Neuronal stem cell (in vitro differentiated cells): ENCODE results near the gene ADGRA3.

Source experiments
- DNase-seq: peaks from one replicate; pipeline ENCODE4 v3.0.0-alpha.2; 2013; ENCODE audit warnings: low spot score
- H2AFZ ChIP-seq: one replicate; pipeline ENCODE4 v1.6.1; 2013; ENCODE audit warnings: mild to moderate bottlenecking, low read length, inconsistent platforms
- H2AK5ac ChIP-seq: 2 replicates; pipeline ENCODE4 v1.6.1; 2013; ENCODE audit warnings: low read depth, mild to moderate bottlenecking, inconsistent platforms, low read length, moderate library complexity, mixed read lengths
- H2BK120ac ChIP-seq: 2 replicates; pipeline ENCODE4 v1.6.1; 2013; ENCODE audit warnings: low read depth, mild to moderate bottlenecking, inconsistent platforms, low read length, moderate library complexity, mixed read lengths
- H2BK12ac ChIP-seq: one replicate; pipeline ENCODE4 v1.6.1; 2013; ENCODE audit warnings: low read length, inconsistent platforms
- H2BK15ac ChIP-seq: 2 replicates; pipeline ENCODE4 v1.6.1; 2013; ENCODE audit warnings: mild to moderate bottlenecking, low read length, inconsistent platforms, mixed read lengths
- H2BK5ac ChIP-seq: one replicate; pipeline ENCODE4 v1.6.1; 2013; ENCODE audit warnings: inconsistent platforms, mild to moderate bottlenecking, low read length, moderate library complexity
- H3K14ac ChIP-seq: one replicate; pipeline ENCODE4 v1.6.1; 2013; ENCODE audit warnings: low read length, inconsistent platforms
- H3K18ac ChIP-seq: 2 replicates; pipeline ENCODE4 v1.6.1; 2013; ENCODE audit warnings: low read length, inconsistent platforms
- H3K23ac ChIP-seq: 2 replicates; pipeline ENCODE4 v1.6.1; 2013; ENCODE audit warnings: low read depth, mild to moderate bottlenecking, mixed read lengths, low read length, inconsistent platforms; ENCODE audit not compliant: poor library complexity
- H3K27ac ChIP-seq: replicated peaks from 3 replicates; pipeline ENCODE4 v1.5.1; 2013; ENCODE audit warnings: low read length, inconsistent platforms
- H3K27me3 ChIP-seq, 3 experiments: 2 replicates each; pipeline ENCODE4 v1.6.1; 2013; ENCODE audit warnings: low read length in 3 of 3, mild to moderate bottlenecking in 2 of 3, inconsistent platforms in 1 of 3, low read depth in 1 of 3, mixed read lengths in 1 of 3, moderate library complexity in 1 of 3; ENCODE audit not compliant: control insufficient read depth in 3 of 3, insufficient read depth in 3 of 3
- H3K36me3 ChIP-seq, 2 donors: replicated peaks in 1 of 2; 2 replicates each; pipeline ENCODE4 v1.6.1; 2013; ENCODE audit warnings: low read length in 2 of 2; ENCODE audit not compliant: control insufficient read depth in 2 of 2, insufficient read depth in 2 of 2
- H3K4ac ChIP-seq: 2 replicates; pipeline ENCODE4 v1.6.1; 2013; ENCODE audit warnings: inconsistent platforms, mild to moderate bottlenecking, low read length, moderate library complexity
- H3K4me1 ChIP-seq, 2 donors: 1 replicate in 1 of 2; 2 replicates in 1 of 2; pipeline ENCODE4 v1.6.1; 2013; ENCODE audit warnings: low read length in 2 of 2, low read depth in 1 of 2; ENCODE audit not compliant: control insufficient read depth in 2 of 2, insufficient read depth in 1 of 2
- H3K4me2 ChIP-seq: one replicate; pipeline ENCODE4 v1.6.1; 2013; ENCODE audit warnings: mild to moderate bottlenecking, low read length, inconsistent platforms; ENCODE audit not compliant: insufficient read depth, poor library complexity, severe bottlenecking
- H3K4me3 ChIP-seq, 2 donors: 2 replicates each; pipeline ENCODE4 v1.5.1; 2013; ENCODE audit warnings: low read length in 2 of 2, mild to moderate bottlenecking in 2 of 2, inconsistent platforms in 1 of 2, moderate library complexity in 1 of 2
- H3K79me1 ChIP-seq: one replicate; pipeline ENCODE4 v1.6.1; 2013; ENCODE audit warnings: low read depth, mild to moderate bottlenecking, inconsistent platforms, low read length, moderate library complexity
- H3K9ac ChIP-seq: one replicate; pipeline ENCODE4 v1.6.1; 2013; ENCODE audit warnings: mild to moderate bottlenecking, low read depth, low read length, inconsistent platforms; ENCODE audit not compliant: poor library complexity
- H3K9me3 ChIP-seq, 2 donors: replicated peaks in 1 of 2; 2 replicates each; pipeline versions ENCODE3 to v1.6.1; 2013; ENCODE audit warnings: low read length in 2 of 2, mild to moderate bottlenecking in 2 of 2, inconsistent platforms in 1 of 2, low read depth in 1 of 2, mixed read lengths in 1 of 2, moderate library complexity in 1 of 2; ENCODE audit not compliant: control insufficient read depth in 2 of 2, insufficient read depth in 1 of 2
- H4K8ac ChIP-seq: one replicate; pipeline ENCODE4 v1.6.1; 2013; ENCODE audit warnings: low read depth, mild to moderate bottlenecking, inconsistent platforms, low read length, moderate library complexity
- H4K91ac ChIP-seq: one replicate; pipeline ENCODE4 v1.6.1; 2013; ENCODE audit warnings: low read length, low read depth, mild to moderate bottlenecking, inconsistent platforms; ENCODE audit not compliant: poor library complexity
- WGBS, 2 donors: extraction: QIAGEN DNeasy Blood & Tissue Kit; methylation state at CpG; one replicate each; pipeline ENCODE4 v1.1.7; 2013; ENCODE audit warnings: missing lambda C conversion rate in 2 of 2, mixed read lengths in 1 of 2; ENCODE audit not compliant: insufficient read length in 2 of 2, insufficient replicate concordance in 1 of 2; ENCODE audit errors: extremely low coverage in 2 of 2; 5-methylcytosine and 5-hydroxymethylcytosine counted together

Gene ADGRA3

GRCh38 chr4:22539251-22539650 is 23.4 kb upstream of the ADGRA3 start:
- Histone ChIP-seq H2BK120ac (no peak overlapping the region), H3K4ac (no peak overlapping the region), H4K91ac (no peak overlapping the region), H3K79me1 (no peaks in the 10 kb centered on the region), H3K23ac (no peak overlapping the region), H2BK12ac (no peak overlapping the region), H3K9me3 (peaks cover 0 to 9% of the 10 kb centered on the region in 2 donors), H3K14ac (no peak overlapping the region), H3K18ac (no peak overlapping the region), H4K8ac (no peak overlapping the region), H2BK5ac (no peak overlapping the region), H3K27ac (no peak overlapping the region), H3K36me3 (no peaks in the 10 kb centered on the region), H3K9ac (no peak overlapping the region), H3K4me1 (no peaks in the 10 kb centered on the region), H2AK5ac (no peak overlapping the region), H2AFZ (no peak overlapping the region), H3K27me3 (no peaks in the 10 kb centered on the region), H3K4me3 (no peak overlapping the region), H3K4me2 (no peak overlapping the region), H2BK15ac (no peak overlapping the region)
- WGBS, 2 donors, result no CpG with 5 or more reads among the region's 2 CpGs
- no peak for DNase-seq

GRCh38 chr4:22537864-22538263 is 22.0 kb upstream of the ADGRA3 start:
- Histone ChIP-seq H3K9ac (no peak overlapping the region), H3K23ac (no peak overlapping the region), H2BK120ac (no peak overlapping the region), H3K4me1 (no peaks in the 10 kb centered on the region), H2BK12ac (no peak overlapping the region), H3K27ac (no peak overlapping the region), H3K4me2 (no peak overlapping the region), H3K4ac (no peak overlapping the region), H2BK15ac (no peak overlapping the region), H2BK5ac (no peak overlapping the region), H4K8ac (no peak overlapping the region), H2AFZ (no peak overlapping the region), H3K36me3 (no peaks in the 10 kb centered on the region), H3K18ac (no peak overlapping the region), H4K91ac (no peak overlapping the region), H2AK5ac (no peak overlapping the region), H3K79me1 (no peaks in the 10 kb centered on the region), H3K27me3 (no peaks in the 10 kb centered on the region), H3K14ac (no peak overlapping the region), H3K9me3 (peaks cover 0 to 14% of the 10 kb centered on the region in 2 donors), H3K4me3 (no peak overlapping the region)
- DNase-seq, result no peak

- Histone ChIP-seq H3K23ac (no peak overlapping the region), H3K27ac (no peak overlapping the region), H3K27me3 (no peaks in the 10 kb centered on the region), H3K9me3 (peaks cover 0 to 21% of the 10 kb centered on the region in 2 donors), H2BK5ac (no peak overlapping the region), H2AFZ (no peak overlapping the region), H2AK5ac (no peak overlapping the region), H3K14ac (no peak overlapping the region), H4K8ac (no peak overlapping the region), H3K4me1 (no peaks in the 10 kb centered on the region), H3K18ac (no peak overlapping the region), H3K4ac (no peak overlapping the region), H4K91ac (no peak overlapping the region), H3K9ac (no peak overlapping the region), H3K36me3 (no peaks in the 10 kb centered on the region), H2BK12ac (no peak overlapping the region), H2BK15ac (no peak overlapping the region), H3K4me2 (no peak overlapping the region), H2BK120ac (no peak overlapping the region), H3K79me1 (no peaks in the 10 kb centered on the region), H3K4me3 (no peak overlapping the region)
- WGBS, 2 donors, result no CpG with 5 or more reads among the region's 1 CpG
- DNase-seq, result no peak
Observed at GRCh38 chr4:22534374-22534773, 18.5 kb upstream of the ADGRA3 start.

- Histone ChIP-seq H4K91ac (no peak overlapping the region), H3K27me3 (no peaks in the 10 kb centered on the region), H3K23ac (no peak overlapping the region), H3K4ac (no peak overlapping the region), H2BK5ac (no peak overlapping the region), H2AK5ac (no peak overlapping the region), H3K9ac (no peak overlapping the region), H4K8ac (no peak overlapping the region), H2BK120ac (no peak overlapping the region), H3K36me3 (no peaks in the 10 kb centered on the region), H3K4me2 (no peak overlapping the region), H3K27ac (no peak overlapping the region), H3K79me1 (no peaks in the 10 kb centered on the region), H2BK15ac (no peak overlapping the region), H3K9me3 (peaks cover 0 to 21% of the 10 kb centered on the region in 2 donors), H3K14ac (no peak overlapping the region), H2AFZ (no peak overlapping the region), H3K4me3 (no peak overlapping the region), H2BK12ac (no peak overlapping the region), H3K18ac (no peak overlapping the region), H3K4me1 (no peaks in the 10 kb centered on the region)
- WGBS, 2 donors, result no CpG with 5 or more reads among the region's 1 CpG
- no peak for DNase-seq
Observed at GRCh38 chr4:22532896-22533295, 17.0 kb upstream of the ADGRA3 start.
